ENCODE measurements around the gene RNF103.

The RNF103 gene

DNA sequence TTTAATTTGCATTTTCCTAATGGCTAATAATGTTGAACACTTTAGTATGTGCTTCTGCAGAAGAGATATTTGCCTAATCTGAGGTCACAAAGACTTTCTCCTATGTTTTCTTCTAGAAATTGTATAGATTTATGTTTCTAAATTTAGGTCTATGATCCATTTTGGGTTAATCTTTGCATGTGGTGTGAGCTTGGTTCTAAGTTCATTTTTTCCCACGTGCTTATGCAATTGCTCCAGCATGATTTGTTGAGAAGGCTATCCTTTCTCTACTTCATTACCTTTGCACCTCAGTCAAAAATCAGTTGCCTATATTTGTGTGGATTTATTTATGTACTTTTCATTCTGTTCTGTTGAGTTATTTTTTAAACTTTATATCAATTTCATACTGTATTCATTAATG lies 15.0 kb upstream of the RNF103 start:
- POLR2A ChIA-PET: no interaction called here
- TF ChIP-seq, protein P1, sequence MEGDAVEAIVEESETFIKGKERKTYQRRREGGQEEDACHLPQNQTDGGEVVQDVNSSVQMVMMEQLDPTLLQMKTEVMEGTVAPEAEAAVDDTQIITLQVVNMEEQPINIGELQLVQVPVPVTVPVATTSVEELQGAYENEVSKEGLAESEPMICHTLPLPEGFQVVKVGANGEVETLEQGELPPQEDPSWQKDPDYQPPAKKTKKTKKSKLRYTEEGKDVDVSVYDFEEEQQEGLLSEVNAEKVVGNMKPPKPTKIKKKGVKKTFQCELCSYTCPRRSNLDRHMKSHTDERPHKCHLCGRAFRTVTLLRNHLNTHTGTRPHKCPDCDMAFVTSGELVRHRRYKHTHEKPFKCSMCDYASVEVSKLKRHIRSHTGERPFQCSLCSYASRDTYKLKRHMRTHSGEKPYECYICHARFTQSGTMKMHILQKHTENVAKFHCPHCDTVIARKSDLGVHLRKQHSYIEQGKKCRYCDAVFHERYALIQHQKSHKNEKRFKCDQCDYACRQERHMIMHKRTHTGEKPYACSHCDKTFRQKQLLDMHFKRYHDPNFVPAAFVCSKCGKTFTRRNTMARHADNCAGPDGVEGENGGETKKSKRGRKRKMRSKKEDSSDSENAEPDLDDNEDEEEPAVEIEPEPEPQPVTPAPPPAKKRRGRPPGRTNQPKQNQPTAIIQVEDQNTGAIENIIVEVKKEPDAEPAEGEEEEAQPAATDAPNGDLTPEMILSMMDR (IDR thresholded peaks at IDR 0.05; ENCODE audit: control extremely low read depth, extremely low read depth, low read depth, missing control alignments): no peak

DNA sequence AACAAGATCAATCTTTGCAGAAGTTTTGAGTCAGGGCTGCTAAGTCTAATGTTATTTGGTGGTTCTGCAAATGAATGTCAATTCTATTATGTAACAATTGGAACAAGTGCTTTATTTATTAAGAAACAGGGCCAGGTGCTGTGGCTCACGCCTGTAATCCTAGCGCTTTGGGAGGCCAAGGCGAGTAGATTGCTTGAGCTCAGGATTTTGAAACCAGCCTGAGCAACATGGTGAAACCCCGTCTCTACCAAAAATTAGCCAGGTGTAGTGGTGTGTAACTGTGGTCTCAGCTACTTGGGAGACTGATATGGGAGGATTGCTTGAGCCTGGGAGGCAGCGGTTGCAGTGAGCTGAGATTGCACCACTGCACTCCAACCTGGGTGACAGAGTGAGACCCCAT lies 13.2 kb upstream of the RNF103 start:
- CTCF ChIA-PET: no interaction called here
- TF ChIP-seq, protein P1 (IDR thresholded peaks at IDR 0.05; ENCODE audit: control extremely low read depth, extremely low read depth, low read depth, missing control alignments): no peak
- POLR2A ChIA-PET: no interaction called here
- DNase-seq (ENCODE audit: extremely low spot score): no peak

More for the DNA sequence above, 15.0 kb upstream of the RNF103 start:
- CTCF ChIA-PET: interaction anchor here (1.0 kb wide), 1 partner anchor 48 kb away, joined by 3 read pairs; no protein-coding TSS in a partner anchor
- no peak for DNase-seq (ENCODE audit: extremely low spot score)

DNA sequence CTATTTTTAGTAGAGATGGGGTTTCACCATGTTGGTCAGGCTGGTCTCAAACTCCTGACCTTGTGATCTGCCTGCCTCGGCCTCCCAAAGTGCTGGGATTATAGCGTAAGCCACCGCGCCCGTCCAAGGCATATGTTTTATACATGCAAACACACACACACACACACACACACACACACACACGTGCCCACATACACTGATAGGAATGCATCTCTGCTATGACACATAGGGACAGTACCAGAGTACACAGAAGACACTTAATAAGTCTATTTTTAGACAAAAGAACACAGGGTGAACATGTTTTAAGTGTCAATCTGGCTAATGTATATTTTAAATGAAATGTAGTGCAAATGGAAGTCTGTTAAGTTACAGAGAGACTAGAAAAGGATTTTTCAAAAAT lies 10.7 kb upstream of the RNF103 start:
- TF ChIP-seq, protein P1 (IDR thresholded peaks at IDR 0.05; ENCODE audit: control extremely low read depth, extremely low read depth, low read depth, missing control alignments): no peak
- DNase-seq (ENCODE audit: extremely low spot score): no peak
- ChIA-PET POLR2A (no interaction called here), CTCF (no interaction called here)

DNA sequence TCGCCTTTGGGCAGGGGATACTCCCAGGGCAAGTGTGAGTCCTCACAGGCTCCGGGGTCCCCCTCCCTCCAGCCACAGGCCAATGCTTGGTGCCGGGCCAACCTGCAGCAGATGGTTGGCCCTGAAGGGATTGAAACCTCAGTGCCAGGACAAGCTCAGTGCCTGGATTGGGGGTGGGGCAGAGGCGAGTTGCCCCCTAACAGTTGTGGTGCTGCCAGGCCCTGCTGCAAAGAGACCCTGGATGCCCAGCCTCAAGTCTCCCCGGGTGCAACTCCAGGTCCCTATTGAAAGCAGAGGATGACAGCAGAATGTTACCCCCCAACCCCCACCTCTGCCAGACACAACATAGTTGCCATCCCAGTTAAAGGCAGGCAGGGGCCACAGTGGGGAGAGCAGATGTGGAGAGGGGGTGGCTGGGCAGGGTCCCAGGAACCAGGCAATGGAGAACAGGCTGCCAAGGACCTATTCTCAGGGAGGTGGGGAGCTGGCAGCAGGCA lies 9.5 kb upstream of the RNF103 start:
- ChIA-PET CTCF (no interaction called here), POLR2A (no interaction called here)
- TF ChIP-seq, protein P1 (IDR thresholded peaks at IDR 0.05; ENCODE audit: control extremely low read depth, extremely low read depth, low read depth, missing control alignments): no peak
- DNase-seq (ENCODE audit: extremely low spot score): no peak

DNA sequence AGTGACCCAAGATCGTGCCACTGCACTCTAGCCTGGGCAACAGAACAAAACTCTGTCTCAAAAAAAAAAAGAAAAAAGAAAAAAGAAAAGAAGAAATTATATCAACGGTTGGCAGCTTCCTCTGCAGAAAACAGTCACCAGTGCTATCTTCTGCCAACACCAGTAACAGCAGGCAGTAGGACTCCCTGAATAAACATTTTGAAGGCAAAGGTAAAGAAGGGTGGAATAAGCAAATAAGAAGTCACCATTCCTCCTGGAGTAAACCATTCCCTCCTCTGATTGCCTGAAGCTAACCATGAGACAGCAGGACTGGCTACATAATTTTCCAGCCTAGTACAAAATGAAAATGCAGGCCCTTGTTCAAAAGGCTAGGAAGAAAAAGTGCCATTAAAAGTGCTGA lies 9.0 kb upstream of the RNF103 start:
- ChIA-PET CTCF (no interaction called here), POLR2A (no interaction called here)
- TF ChIP-seq, protein P1 (IDR thresholded peaks at IDR 0.05; ENCODE audit: control extremely low read depth, extremely low read depth, low read depth, missing control alignments): no peak
- DNase-seq (ENCODE audit: extremely low spot score): no peak

DNA sequence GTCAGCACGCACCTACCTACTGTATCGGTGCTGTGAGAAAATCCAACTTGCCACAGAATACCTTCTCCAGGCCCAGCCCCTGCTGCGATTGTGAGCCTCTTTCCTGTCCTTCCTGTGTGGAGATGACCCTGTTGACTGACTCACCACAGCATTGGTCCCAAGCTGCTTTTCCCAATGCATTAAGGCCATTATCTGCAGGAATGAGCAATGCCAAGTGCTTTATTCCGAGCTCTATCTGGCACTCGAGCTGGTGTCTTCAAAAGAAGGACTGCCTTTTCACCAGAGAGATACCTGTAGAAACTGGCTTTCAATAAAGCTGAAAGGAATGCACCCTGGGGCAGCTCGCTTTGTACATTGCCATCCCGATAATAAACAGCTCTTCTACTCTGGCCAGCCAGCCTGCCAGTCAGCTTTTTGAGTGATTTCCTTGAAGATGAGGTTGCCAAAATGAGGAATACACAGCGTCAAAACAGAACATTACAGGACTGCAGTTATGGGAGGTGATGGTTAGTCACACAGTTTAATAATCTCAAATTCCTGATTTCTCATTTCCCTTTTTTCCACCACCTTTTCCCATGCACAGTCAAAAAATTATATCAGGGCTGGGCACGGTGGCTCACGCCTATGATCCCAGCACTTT lies 8.3 kb upstream of the RNF103 start:
- CTCF ChIA-PET: interaction anchor here (0.8 kb wide), 1 partner anchor 9 kb away, joined by 3 read pairs; no protein-coding TSS in a partner anchor
- TF ChIP-seq, protein P1 (IDR thresholded peaks at IDR 0.05; ENCODE audit: control extremely low read depth, extremely low read depth, low read depth, missing control alignments): no peak
- no peak for DNase-seq (ENCODE audit: extremely low spot score)
- POLR2A ChIA-PET: no interaction called here
